CD4-positive, alpha-beta T cell treated with Interleukin-4 for 1 hour (primary cell): ENCODE data around the gene PSMA3.
A peak's percentile ranks its signal among the peaks of the same experiment; 100 is the strongest.
"Not testable (repeated sequence)": the region's sequence is repeated elsewhere in the genome, so short reads cannot be mapped to it uniquely, and the experiment has no call there.

ENCODE experiments used
- DNase-seq, 2 donors: peaks; one replicate each; pipeline ENCODE4 v3.0.0-alpha.2; 2020 to 2022

Gene PSMA3

GRCh38 chr14:58244556-58245387 lies at the start of gene PSMA3:
TSS of gene PSMA3 (plus strand) at chr14:58244843. CDS start at chr14:58244921, 78 bp downstream.
- peak; percentile 98 to 99 for DNase-seq

GRCh38 chr14:58196198-58196597 lies 48.4 kb upstream of the PSMA3 start:
- no peak for DNase-seq

- peak; percentile 11 to 51 for DNase-seq
These were observed 46.6 kb upstream of the PSMA3 start for GRCh38 chr14:58198086-58198485.

- DNase-seq, result peak; percentile 83 to 89
These were observed 44.7 kb upstream of the PSMA3 start, which contains the start of gene ACTR10 for GRCh38 chr14:58199726-58200479. TSS of gene ACTR10 (plus strand) at chr14:58200149. CDS start at chr14:58200218, 69 bp downstream.

- DNase-seq, result no peak
These were observed 44.2 kb upstream of the PSMA3 start for GRCh38 chr14:58200480-58200841.

DNA sequence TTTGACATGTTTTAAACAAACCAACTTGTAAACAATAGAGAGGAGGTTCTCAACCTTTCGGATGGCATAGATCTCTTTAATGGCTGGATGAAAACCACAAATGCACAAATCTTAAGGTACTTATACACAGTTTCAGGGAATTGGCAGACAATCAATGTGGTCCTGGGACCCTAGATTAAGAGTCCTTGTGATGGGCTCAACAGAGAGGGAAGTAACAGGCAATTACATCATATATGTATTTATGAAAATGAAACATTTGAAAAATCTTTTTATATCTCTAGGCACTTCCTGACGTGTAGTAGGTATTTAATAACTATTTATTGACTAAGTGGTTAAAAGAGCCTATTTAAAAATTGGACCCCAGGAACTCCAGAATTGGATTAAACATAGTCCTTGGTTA lies 43.8 kb upstream of the PSMA3 start:
- DNase-seq, result no peak

DNA sequence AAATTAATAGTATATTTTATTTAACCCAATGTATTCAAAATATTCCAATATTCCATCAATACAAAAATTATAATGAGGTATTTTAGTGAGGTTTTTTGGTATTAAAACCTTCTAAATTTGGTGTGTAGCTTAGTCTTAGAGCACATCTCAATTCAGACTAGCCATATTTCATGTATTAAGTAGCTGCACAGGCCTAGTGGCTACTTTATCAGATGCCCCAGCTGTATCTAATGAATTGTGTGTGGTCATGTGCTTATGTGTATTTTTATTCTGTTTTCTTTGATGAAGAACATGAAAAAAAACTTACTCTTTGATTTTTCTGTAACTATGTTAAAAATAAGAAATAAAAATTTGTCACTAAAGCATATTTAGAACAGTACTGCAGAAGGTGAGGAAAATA lies 31.5 kb upstream of the PSMA3 start:
- no peak for DNase-seq

DNA sequence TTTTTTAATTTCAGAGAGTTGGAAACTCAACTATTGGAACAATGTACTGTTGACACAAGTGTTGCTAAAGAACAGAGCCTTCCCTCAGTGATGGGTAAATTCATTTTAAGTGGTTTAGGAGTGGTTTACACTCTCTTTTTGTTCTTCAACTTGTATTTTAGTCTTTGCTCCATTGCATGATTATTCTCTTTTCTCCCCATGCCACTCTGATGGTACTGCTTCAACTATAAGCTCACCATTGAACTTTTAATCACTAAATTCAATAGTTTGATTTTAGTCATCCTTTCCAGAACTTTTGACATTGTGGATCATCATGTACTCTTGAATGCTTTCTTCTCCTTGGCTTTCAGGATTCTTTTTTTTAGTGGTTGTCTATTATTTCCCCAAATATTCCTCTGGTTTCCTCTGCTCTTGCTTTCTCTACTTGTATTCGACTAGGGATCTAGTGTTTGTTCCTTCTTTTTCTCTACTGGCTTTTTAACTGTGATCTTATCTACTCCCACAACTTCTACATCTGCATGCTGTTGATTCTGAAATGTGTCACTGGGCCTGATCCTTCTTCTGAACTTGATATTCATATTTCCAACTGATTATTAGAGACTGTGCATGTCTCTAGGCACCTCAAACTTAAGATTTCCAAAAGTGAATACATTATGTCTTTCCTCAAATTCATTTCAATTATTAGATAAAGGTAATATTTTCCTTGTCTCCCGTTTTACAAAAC lies 29.3 kb upstream of the PSMA3 start:
- no peak for DNase-seq

DNA sequence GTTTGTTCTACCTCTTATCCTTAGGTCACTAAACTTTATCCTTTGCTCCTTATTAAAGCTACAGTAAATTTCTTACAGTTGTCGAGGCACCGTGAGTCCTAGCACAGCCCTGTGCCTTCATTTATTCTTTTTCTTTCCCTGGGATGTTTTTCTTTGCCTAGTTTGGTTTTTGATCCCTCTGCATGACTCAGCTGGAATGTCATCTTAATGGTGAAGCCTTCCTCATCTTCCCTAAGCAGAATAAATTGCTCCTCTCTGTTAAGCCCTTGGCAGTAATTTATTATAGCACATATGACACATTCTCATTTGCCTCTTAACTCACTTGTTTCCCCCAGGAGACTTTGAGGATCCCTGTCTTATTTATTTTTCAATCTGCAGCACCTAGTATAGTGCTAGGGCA lies 28.1 kb upstream of the PSMA3 start:
- DNase-seq, result no peak

- DNase-seq, result no peak
These were observed 17.4 kb upstream of the PSMA3 start for GRCh38 chr14:58227096-58227819.

- peak in 1 of 2 donors; percentile 64 for DNase-seq
These were observed 6.1 kb upstream of the PSMA3 start for GRCh38 chr14:58238252-58239243.

GRCh38 chr14:58239244-58240195 lies 5.1 kb upstream of the PSMA3 start:
- peak; percentile 85 to 92 for DNase-seq

GRCh38 chr14:58243790-58244555 lies 670 bp upstream of the PSMA3 start:
- peak in 1 of 2 donors; percentile 30 for DNase-seq

- DNase-seq, result peak in 1 of 2 donors; percentile 17
These were observed 919 bp downstream of the PSMA3 start for GRCh38 chr14:58245562-58245961.

GRCh38 chr14:58249611-58250010 lies 5.0 kb downstream of the PSMA3 start:
- DNase-seq, result no peak

DNA sequence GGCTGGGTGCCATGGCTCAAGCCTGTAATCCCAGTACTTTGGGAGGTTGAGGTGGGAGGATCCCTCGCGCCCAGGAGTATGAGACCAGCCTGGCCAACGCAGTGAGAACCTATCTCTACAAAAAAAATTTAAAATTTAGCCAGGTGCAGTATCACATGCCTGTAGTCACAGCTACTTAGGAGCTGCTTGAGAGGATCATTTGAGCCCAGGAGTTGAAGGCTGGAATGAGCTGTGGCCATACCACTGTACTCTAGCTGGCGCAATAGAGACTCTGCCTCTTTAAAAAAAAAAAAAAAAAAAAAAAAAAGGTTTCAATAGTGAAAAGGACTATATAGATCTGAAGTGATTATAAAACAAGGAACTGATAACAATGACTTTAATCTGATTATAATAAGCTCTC lies 13.5 kb downstream of the PSMA3 start:
- no peak for DNase-seq

DNA sequence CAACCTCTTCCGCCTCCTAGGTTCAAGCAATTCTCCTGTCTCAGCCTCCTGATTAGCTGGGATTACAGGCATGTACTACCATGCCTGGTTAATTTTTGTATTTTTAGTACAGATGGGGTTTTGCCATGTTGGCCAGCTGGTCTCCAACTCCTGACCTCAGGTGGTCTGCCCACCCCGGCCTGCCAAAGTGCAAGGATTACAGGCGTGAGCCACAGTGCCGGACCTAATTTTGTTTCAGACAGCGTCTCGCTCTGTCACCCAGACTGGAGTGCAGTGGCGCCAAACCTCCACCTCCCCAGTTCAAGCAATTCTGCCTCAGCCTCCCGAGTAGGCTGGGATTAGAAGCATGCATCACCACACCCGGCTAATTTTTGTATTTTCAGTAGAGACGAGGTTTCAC lies 17.4 kb downstream of the PSMA3 start:
- DNase-seq, result not testable (repeated sequence)

GRCh38 chr14:58265401-58265800 lies 20.8 kb downstream of the PSMA3 start:
- no peak for DNase-seq

DNA sequence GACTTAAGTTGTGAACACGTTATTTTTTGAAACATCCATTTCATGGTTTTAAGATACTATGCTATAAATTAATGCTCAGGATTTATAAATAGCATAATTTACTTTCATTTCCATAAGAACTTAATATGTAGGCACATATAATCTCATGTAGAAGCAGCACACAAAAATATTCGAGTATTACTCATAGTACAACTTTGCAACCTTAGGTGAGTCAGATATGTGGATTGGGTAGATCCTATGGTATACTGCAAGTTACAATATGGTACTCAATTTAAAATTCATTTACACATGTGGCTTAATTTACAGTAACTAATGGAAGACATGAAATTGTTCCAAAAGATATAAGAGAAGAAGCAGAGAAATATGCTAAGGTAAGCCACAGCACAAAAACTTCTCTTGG lies 26.0 kb downstream of the PSMA3 start:
- no peak for DNase-seq
